Fibroblast of villous mesenchyme (primary cell): ENCODE results near the gene ANKZF1. TPM values are rescaled to one million over a fixed set of nuclear protein-coding genes. Genes with fewer than 3 reads are reported as not detected.

ENCODE experiments used
- DNase-seq: peaks from one replicate; pipeline ENCODE4 v3.0.0-alpha.2; 2010; ENCODE audit warnings: low read depth
- H3K4me3 ChIP-seq: 2 replicates; pipeline ENCODE4 v1.5.1; 2011; ENCODE audit warnings: low read depth, mild to moderate bottlenecking, low read length
- CTCF ChIP-seq: IDR thresholded peaks from 2 replicates; pipeline ENCODE4 v1.5.1; 2012; ENCODE audit warnings: low read depth, mild to moderate bottlenecking, low read length; ENCODE audit not compliant: insufficient read depth
- total RNA-seq: library from RNA; depleted of rRNA; stranded (reverse); fragments of >200 nt; gene quantifications from 2 replicates; pipeline ENCODE4 v1.2.3, GENCODE V29; 2012

The ANKZF1 gene
- total RNA-seq, 1 donor = 22.0 TPM

GRCh38 chr2:219230059-219230540 lies 494 bp downstream of the ANKZF1 start:
- peak overlapping the region; percentile 76 for H3K4me3 ChIP-seq
- peak; percentile 64 for DNase-seq
- no peak for TF ChIP-seq CTCF

DNA sequence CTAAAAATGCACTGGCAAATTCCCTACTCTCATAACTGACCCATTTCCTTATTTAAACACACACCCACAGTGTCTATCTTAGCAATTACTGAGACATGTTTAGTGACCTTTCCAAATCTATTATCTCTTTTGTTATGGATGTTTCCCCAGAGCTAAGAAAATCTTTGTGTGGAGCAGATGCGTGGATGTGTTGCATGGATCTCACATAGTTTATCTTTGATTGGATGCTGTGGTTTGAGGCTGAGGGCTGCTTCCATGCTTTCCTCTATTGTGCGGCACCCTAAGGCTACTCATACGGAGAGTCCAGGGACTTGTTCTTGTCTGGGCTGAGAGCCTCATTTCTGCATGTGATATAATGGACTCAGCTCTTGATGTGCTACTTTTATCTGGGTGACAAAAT lies 4.7 kb downstream of the ANKZF1 start:
- no peak overlapping the region for H3K4me3 ChIP-seq
- no peak for DNase-seq
- no peak for TF ChIP-seq CTCF

GRCh38 chr2:219243291-219243761 lies 13.7 kb downstream of the ANKZF1 start:
- DNase-seq = peak; percentile 54
- TF ChIP-seq CTCF = no peak
- peak overlapping the region; percentile 53 for H3K4me3 ChIP-seq

GRCh38 chr2:219244789-219245147 lies 15.2 kb downstream of the ANKZF1 start:
- no peak for DNase-seq
- TF ChIP-seq CTCF = no peak
- peak overlapping the region; percentile 85 for H3K4me3 ChIP-seq

DNA sequence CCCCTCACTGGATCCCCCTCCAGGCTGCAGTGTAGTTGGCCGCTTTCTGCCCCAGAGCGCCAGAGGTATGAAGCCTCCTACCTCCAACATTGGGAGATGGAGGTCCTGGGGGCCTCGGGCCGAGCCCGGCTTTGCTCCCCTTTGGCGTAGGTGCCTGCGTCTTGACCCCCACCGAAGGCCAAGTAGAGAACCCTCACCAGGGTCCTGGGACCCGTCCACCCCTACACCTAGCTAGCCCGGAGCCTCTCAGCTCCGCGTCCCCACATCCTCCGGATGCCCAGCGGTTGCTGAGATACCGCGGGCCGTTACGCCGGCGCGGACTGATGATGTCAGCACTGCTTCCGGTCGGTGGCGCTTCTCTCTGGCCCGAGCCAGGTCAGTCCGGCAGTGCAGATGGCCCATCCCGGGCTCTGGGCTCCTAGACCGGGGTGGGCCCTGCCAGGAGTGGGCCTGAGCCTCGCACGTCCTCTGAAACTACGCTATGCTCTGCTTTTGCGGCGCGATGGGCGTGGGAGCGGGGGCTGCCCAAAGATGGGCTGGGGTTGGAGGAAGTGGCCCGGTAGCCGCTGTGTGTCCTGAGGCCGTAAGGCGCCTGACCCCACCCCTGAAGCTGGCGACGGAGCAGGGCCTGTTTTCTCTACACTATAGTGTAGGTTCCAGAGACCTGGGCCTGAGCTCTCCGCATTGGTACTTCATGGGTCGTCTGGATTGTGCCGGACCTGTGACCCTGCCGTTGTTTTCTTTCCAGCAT lies 15.7 kb downstream of the ANKZF1 start, which contains the start of the genes GLB1L and STK16:
TSS of gene GLB1L (minus strand) at position 297 of the 751 bp plus-strand sequence. CDS start 1,871 bp downstream, outside the sequence.
TSS of gene STK16 (plus strand) at position 332 of the 751 bp plus-strand sequence. CDS start 521 bp downstream, outside the sequence.
- no peak for TF ChIP-seq CTCF
- peak within 1 kb of the TSS; percentile 85 for H3K4me3 ChIP-seq
- DNase-seq = peak; percentile 93

DNA sequence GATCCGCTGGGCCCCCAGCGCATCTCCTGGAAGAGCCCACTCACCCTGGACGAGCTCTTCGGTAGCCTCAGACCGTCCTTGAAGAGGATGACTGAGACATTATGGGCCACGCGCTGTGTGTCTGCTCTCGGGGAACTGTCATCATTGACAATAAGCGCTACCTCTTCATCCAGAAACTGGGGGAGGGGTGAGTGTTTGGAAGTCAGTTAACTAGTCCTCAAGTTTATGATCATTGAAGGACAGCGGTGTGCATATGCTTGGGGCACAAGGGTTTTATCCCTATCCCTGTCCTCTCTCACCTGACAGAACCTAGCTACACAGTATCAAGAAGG lies 16.3 kb downstream of the ANKZF1 start:
- TF ChIP-seq CTCF = no peak
- DNase-seq = no peak

DNA sequence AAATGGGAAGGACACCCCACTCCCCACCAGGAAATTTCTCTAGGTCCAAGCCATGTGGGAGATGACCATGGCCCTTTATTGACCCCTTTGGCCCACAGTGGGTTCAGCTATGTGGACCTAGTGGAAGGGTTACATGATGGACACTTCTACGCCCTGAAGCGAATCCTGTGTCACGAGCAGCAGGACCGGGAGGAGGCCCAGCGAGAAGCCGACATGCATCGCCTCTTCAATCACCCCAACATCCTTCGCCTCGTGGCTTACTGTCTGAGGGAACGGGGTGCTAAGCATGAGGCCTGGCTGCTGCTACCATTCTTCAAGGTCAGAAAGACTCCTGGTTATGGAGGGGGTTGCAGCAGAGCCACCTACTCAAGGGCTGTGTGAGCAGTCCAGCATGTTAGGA lies 17.0 kb downstream of the ANKZF1 start:
- no peak for TF ChIP-seq CTCF
- H3K4me3 ChIP-seq = no peak overlapping the region
- no peak for DNase-seq

More for the DNA sequence above, 16.3 kb downstream of the ANKZF1 start:
- peak overlapping the region; percentile 85 for H3K4me3 ChIP-seq
